Suprapubic skin (tissue), 4 donors: ENCODE results near the gene KCTD5.
"Not testable (repeated sequence)": the region's sequence is repeated elsewhere in the genome, so short reads cannot be mapped to it uniquely, and the experiment has no call there.

ENCODE experiments used
- CTCF ChIP-seq, 2 donors: fragments of 200-600 bp in 1 of 2; fragments of 450-650 bp in 1 of 2; sonication (generic) in 1 of 2; IDR thresholded peaks; one replicate each; pipeline ENCODE4 v1.5.1; 2016 to 2019; ENCODE audit warnings: antibody characterized with exemption in 2 of 2, mild to moderate bottlenecking in 1 of 2, moderate library complexity in 1 of 2
- POLR2A ChIP-seq, 2 donors: fragments of 450-650 bp; IDR thresholded peaks; one replicate each; pipeline ENCODE4 v1.6.1; 2017; ENCODE audit warnings: antibody characterized with exemption in 2 of 2, mild to moderate bottlenecking in 2 of 2, moderate library complexity in 2 of 2
- POLR2AphosphoS5 ChIP-seq, 3 donors: sonication (generic); formaldehyde crosslinking; IDR thresholded peaks; one replicate each; pipeline ENCODE4 v1.6.1; 2017; ENCODE audit warnings: antibody characterized with exemption in 3 of 3

GRCh38 chr16:2678206-2678965 is 3.9 kb upstream of the KCTD5 start:
- not testable (repeated sequence) for TF ChIP-seq POLR2AphosphoS5, POLR2A, CTCF (IDR thresholded peaks at IDR 0.05)
